T-helper 2 cell treated with Interferon-gamma antibody and Interleukin-4, amounts not matched to agents 100 ng/mL and 5 ng/mL, for 36 hours (primary cell): ENCODE results near the gene PHF2. TPM values are rescaled to one million over a fixed set of nuclear protein-coding genes. Genes with fewer than 3 reads are reported as not detected.

ENCODE experiments used
- intact Hi-C: fragments of 100-400 bp; cut with micrococcal nuclease; formaldehyde crosslinking; loops from one replicate; pipeline ENCODE4 v1.15.1; 2023
- total RNA-seq: library from RNA; stranded (reverse); gene quantifications from 2 replicates; pipeline ENCODE4 v1.2.3, GENCODE V29; 2022

The PHF2 gene
- total RNA-seq, 1 donor from 2014 or later = 29.5 TPM

DNA sequence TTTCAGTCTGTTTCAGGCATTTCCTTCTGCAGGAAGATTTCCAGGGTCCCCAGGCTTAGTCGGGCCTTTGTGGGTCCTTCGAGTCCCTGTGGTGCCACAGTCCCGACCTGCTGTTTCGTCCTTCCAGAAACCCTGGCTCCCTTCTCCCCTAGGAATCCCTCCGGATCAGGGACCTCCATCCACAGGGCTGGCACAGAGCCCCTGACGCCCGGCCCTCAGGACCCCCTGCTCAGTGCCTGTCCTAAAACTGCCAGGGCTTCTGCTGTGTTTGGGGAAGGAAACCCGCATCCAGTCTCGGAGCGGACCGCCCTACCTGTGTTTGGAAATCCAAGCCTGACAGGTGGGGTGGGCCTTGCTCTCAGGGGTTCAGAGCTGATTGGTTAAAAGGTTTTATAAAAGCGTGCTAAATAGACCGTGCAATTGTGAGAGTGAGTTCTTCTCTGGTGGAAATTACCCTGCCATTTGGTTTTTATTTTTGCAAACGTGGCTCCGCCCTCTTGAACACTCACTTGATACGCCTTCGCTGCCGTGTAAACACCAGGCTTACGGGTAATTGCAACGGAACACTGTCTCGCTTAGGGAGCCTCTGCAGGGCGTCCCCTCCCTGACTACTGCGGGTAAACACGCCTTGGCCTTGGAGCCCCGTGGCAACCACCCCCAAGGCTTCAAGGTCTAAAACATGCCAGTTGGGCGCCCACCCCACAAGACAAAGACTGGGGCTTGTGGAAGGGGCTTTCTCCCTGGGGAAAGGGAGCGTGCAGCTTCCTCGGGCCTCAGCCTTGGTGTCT, 121.2 kb downstream of the PHF2 start:
- intact Hi-C loops = no loop called here

DNA sequence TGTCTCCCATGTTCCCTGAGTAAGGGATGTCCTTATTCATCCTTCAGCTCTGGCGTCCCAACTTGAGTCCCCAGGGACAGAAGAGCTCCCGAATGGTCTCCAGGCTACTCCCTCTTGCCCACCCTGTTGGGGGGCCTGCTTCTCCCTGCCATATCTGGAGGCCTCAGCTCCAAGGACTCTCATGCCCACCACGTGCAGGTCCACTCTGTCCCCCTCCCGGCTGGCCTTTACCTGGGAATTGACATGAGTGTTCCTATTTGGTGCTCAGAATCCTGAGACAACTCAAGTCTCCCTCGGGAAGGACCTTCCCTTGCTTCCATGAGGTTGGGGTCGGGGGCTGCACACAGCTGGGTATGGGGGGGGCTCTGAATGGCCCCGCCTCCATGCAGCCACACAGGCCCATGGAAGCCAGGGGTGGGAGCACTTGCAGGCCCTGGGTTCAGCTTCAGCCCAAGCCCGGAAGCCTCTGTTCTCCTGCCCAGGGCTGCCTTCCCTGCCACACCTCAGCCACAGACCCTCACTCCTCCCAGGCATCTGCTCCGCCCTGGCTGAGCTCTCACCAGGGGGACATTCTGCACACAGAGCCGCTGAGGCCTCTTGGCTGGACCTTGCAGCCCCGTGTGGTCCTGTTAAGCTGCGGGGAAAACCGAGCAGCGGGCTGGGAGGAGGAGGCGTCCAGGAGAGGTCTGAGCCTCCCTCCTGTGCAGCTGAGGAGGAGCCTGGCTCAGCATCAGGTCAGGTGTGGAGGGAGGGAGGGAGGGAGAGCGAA, 121.9 kb downstream of the PHF2 start:
- intact Hi-C loops = no loop called here

DNA sequence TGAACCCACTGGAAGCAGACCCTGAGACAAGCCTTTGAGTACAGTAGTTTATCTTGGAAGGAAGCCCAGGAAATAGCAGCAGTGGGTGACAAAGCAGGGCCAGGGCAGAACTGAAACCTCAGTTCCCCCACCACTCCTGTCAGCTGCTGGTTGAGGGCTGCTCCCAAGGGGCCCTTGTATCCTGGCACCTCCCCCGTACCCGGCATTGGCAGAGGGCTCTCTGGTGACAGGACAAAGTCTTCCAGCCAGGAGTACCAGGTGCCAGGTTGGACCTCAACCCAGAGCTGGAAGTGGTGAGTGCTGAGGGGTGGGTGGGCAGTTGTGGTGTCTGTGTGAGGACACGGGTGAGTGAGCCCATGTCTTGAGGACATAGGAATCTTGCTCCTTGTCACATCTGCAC, 123.3 kb downstream of the PHF2 start:
- intact Hi-C loops = no loop called here

DNA sequence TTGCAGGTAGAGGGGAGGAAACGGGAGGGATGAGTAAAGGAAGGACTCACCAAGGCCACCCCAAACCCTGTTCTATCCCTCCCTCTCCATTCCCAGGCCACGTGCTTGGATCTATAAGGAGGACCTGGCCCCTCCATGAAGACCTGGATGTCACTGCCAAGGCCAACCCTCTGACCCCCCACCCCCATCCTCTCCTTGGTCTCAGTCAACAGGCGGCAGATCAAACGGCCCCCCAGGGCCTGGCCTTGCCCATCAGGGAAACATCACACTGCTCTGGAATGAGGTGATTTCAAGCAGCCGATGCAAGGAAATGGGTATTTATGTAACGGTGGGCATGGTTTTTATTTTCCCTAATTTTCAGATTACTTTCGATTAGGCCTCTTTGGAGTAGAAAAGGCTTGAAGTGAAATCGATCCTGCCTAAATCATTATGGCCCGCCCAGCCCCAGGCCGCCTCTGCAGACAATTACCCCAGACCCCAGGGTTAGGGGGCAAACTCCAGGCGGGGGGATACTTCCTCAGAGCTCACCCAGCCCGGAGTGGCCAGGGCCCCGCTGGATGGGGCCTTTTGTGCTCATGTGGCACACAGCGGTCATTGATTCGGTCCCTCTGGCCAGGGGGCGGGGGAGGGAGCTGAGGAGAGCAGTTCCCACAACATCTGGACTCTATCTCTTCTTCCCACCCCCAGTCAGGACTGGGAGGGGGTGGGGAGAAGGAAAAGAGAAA, 125.3 kb downstream of the PHF2 start:
- intact Hi-C loops = no loop called here

DNA sequence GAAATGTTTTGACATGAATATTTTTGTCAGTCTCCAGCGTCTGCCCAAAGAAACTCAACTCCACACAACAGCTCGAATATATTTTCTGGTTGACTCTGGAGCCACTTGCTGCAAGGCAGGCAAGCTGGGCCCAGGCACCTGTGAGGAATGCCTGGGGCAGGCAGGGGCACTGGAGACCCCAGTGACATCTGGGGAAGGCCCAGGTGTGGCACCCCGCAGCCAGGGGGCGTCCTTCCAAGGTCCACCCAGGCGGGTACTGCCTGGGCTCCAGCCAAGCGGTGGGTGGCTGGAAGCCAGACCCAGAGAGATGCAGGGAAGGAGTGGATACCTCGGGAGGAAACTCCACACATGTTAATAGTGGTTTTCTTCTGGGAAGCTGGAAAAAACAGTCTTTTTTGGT, 125.9 kb downstream of the PHF2 start:
- intact Hi-C loops = no loop called here

DNA sequence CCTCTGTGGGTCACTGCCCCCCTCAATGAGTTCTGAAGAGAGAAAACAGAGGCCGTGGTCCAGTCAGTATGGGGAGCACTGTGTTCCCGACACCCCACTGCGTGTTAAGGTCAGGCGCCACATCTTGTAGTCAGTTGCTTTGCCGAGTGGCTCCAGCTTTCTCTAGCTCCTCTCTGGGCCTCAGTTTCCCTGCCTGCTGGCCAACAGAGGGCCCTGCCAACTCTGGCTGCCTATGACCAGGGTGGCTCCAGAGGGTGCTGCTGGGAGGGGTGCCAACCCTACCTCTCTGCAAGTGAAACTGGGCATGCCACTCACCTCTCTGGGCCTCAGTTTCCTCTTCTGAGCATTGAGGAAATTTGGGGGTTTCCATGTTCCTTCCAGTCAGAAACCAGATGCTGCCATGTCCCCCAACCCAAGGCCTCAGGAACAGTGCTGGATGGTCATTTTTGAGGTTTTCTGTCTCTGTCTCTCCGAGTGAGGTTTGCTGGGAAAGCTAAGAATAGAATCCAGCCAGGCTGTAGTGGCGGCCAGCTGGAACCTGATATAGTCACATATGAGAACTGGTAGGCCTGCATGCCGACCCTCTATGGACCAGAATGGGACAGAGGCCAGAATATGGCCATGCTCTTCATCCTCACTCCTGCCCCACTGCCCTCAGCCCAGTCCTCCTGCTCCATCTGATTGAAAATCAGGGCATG, 132.1 kb downstream of the PHF2 start:
- intact Hi-C loops = no loop called here

DNA sequence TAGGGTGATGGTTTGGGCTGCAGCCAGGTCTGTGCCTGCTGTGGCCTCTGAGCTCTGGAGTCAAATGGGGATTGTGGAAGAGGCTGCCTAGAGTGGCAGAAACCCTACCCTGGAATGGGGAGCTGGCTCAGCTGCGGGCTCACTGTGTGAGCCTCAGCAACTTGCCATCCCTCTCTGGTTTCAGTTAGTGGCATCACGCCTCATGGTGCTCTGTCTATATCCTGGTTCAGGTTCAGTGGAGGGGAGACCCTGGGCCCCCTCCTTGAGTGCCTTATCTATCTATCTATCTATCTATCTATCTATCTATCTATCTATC, 132.6 kb downstream of the PHF2 start:
- intact Hi-C loops = no loop called here

DNA sequence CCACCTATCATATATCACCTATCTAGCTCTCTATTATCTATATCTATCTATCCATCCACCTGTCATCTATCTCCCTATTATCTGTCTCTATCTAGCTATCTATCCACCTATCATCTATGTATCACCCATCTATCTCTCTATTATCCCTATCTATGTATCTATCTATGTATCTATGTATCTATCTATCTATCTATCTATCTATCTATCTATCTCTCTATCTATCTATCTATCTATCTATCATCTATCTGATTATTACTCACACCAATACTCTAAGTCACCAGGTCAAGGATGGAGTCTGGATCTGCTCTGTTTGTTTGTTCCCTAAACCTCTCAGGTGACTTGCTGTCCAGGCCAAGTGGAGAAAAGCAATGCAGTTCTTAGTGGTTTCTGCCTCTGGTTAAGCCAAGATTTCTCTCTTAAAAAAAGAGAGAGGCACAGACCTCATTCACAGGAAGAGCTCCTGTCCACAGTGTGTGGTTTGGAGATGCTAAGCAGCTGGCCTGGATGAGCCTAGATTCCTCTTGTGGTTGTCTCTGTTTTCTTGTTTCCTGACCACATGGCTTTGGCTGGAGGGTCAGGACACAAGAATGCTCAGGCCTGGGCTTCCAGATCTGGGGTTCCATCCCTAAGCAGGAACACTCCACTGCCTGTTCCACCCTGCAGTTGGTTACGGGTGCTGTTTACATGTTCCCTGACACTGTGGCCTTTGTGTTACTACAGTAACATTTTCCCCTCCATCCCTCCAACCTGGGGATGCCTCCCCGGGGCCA, 133.4 kb downstream of the PHF2 start:
- intact Hi-C loops = no loop called here

DNA sequence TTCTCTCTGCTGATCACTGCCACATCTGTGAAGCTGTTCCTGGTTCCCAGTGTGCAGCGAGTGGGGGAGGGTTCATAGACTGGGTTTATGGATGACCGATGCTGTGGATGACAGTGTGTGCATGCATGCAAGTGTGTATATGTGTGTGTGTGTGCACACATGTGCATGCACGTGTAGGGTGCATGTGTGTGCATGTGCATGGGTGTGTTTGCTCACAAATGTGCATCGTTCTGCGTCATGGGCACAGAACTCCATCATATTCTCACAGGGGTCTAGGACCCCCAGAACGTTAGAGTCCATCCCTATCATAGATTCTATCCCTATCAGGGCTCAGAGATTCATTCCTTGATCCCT, 134.0 kb downstream of the PHF2 start:
- intact Hi-C loops = no loop called here

DNA sequence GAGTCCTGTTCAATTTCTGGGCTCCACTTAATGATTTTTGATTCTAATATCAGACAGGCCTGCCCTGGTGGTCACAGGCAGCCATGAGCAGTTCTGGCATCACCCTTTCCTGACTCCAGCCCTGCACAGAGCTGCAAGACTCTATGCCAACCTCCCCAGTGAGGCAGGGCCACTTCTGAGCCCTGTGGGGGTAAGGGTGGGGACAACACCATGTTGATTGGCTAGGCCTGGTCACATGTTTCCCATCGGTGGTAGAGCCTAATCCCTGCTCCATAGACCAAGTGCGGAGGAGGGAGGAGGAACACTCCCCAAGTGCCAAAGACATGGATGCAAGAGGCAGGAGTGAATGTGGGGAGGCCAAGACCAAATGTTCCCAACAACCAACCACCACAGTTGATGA, 134.6 kb downstream of the PHF2 start:
- intact Hi-C loops = no loop called here

DNA sequence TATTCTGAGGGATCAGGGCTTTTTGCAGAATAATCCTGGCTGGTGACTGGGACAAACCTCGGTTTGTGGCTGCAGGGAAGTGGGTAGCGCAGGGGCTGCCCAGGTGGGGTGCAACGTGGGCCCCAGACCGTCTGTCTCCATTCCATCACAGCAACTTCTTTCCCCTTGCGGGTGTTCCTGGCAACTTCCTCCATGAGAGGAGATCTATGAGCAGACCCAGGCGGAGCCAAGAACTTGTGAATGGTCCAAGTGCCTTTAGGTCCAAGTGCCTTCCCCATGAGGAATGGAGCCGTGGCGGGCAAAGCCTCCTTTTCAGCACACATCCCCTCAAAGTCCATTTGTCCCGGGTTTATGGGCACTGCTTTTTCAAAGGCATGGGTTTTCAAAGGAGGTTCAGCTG, 136.5 kb downstream of the PHF2 start:
- intact Hi-C loops = no loop called here

DNA sequence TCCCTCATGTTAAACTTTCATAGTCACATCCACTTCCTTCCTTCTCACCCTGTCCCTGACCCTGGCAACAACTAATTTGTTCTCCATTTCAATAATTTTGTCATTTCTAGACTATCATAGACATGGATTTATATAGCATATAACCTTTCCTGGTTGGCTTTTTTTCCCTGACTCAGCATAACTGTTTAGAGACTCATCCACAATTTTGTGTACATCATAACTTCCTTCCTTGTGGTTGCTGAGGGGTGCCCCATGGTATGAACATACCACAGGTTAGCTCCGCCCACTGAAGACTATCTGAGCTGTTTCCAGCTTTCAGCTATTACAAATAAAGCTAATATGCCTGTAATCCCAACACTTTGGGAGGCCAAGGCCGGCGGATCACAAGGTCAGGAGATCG, 137.3 kb downstream of the PHF2 start:
- intact Hi-C loops = no loop called here

DNA sequence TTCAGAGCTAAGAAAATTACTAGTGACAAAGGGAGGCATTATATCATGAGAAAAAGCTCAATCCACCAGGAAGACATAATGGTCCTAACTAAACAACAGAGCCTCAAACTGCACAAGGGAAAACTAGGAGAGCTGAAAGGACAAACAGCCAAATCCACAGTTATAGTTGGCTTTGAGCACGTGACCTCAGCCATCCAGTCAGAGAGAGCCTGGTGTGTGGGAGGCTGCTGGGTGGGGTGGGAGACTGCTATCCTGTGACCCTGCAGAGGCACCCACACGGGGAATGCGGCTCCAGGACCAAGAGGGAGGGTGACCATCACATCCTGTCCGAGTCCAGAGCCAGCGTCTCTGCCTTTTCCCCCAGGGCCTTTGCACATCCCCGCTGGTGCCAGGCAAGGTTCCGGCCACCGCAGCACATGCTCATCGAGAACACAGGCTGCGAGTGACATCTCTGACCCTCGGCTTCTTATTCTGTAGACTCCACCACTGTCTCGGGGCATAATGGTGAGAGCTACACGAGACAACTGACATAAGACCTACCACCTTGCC, 145.1 kb downstream of the PHF2 start:
- intact Hi-C loops = no loop called here

DNA sequence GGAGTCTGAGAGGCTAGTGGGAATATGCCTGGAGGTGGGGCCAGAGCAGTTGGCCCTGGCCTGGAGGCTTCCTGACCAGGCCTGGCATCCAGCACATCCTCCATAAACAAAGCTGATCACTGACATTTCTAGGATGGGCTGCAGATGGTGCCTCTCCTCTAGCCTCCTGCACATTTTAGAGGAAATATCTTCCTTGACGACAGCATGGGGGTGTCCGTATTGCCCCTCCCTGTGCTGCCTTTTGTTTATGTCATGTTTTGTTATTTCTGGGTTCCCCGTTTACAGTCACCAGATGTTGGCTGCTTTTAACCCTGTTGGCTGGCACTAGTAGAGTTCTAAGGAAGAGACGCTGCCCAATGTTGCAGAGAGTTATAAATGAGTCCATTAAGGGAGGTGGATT, 148.5 kb downstream of the PHF2 start:
- intact Hi-C loops = no loop called here

DNA sequence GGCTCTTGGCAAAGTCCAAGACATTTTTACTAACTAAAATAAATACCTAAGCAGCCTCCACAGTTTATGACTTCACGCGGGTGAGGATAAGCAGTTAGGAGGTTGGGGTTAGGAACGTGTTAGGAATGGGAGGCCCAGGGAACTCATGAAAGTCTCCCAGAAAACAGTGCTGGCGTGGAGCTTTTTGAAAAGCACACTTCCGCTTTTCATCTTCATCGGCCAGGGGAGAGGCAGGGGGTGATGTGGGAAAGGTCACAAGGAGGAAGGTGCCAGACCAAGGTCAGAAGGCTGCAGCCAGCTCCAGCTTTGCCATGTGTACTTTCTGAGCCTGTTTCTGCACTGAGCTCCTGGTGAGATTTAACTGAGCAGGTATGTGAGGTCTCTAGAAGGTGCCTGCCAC, 149.0 kb downstream of the PHF2 start:
- intact Hi-C loops = no loop called here

DNA sequence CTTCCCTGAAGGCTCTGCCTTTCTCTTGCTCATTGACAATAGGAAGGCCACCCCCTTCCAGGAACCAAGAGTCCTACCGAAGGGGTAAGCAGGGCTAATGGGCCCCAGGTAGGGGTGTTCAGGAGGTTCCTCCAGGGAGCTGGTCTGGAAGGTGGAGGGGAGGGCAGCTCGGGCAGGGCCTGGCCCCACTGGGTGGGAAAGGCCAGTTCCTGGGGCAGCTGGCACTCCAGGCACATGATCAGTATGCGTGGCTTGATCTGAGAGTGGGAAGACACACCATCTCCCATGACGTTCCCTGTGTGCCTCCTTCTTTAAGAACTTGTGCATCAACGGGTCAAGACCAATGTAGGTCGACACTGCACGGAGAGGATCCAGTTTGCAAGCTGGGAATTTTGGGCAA, 149.8 kb downstream of the PHF2 start:
- intact Hi-C loops = no loop called here

Other genes with a start within 250 kb of the PHF2 start
- 168 and 174 TPM in 2 replicates for gene FAM120A, start 124.9 kb upstream of the PHF2 start, total RNA-seq
- 42.3 and 45.9 TPM in 2 replicates for gene FAM120AOS, start 123.0 kb upstream of the PHF2 start, total RNA-seq